Heart right ventricle (tissue), 16 donors: ENCODE measurements around the gene LASP1NB.
"Not testable (repeated sequence)": the region's sequence is repeated elsewhere in the genome, so short reads cannot be mapped to it uniquely, and the experiment has no call there.

Source experiments
- ATAC-seq, 8 donors: fragments of 200-7000 bp; cut with Tn5 transposase; one replicate each; pipeline ENCODE4 v1.9.1; 2020; ENCODE audit warnings: mild to moderate bottlenecking in 8 of 8, moderate library complexity in 8 of 8, moderate number of reproducible peaks in 1 of 8
- DNase-seq, 2 donors: peaks; one replicate each; pipeline ENCODE4 v3.0.0-alpha.2; 2020
- H3K27ac ChIP-seq, 10 donors: fragments of 200-600 bp; sonication (generic) in 2 of 10; one replicate each; pipeline versions ENCODE4 v1.5.0 to v1.8.0; 2020 to 2022; ENCODE audit warnings: mild to moderate bottlenecking in 3 of 10
- H3K27me3 ChIP-seq, 7 donors: fragments of 200-600 bp; one replicate each; pipeline ENCODE4 v1.8.0; 2021 to 2022; ENCODE audit warnings: mild to moderate bottlenecking in 2 of 7
- H3K36me3 ChIP-seq, 9 donors: fragments of 200-600 bp; sonication (generic) in 1 of 9; one replicate each; pipeline versions ENCODE4 v1.5.0 to v1.8.0; 2020 to 2022; ENCODE audit warnings: mild to moderate bottlenecking in 2 of 9
- H3K4me1 ChIP-seq, 9 donors: fragments of 200-600 bp; sonication (generic) in 1 of 9; one replicate each; pipeline versions ENCODE4 v1.5.0 to v1.8.0; 2020 to 2022; ENCODE audit warnings: mild to moderate bottlenecking in 4 of 9
- H3K4me3 ChIP-seq, 10 donors: fragments of 200-600 bp; sonication (generic) in 2 of 10; one replicate each; pipeline versions ENCODE4 v1.5.0 to v1.8.0; 2020 to 2022; ENCODE audit warnings: mild to moderate bottlenecking in 7 of 10, moderate library complexity in 2 of 10
- H3K9me3 ChIP-seq, 11 donors: fragments of 200-600 bp in 10 of 11; sonication (generic) in 2 of 11; one replicate each; pipeline versions ENCODE4 v1.5.0 to v1.8.0; 2013 to 2022; ENCODE audit warnings: mild to moderate bottlenecking in 2 of 11, control low read depth in 1 of 11, moderate library complexity in 1 of 11
- CTCF ChIP-seq, 9 donors: fragments of 200-600 bp; sonication (generic) in 2 of 9; IDR thresholded peaks; one replicate each; pipeline versions ENCODE4 v1.5.0 to v1.8.0; 2021 to 2022; ENCODE audit warnings: antibody characterized with exemption in 9 of 9, mild to moderate bottlenecking in 5 of 9, moderate library complexity in 1 of 9
- WGBS, 2 donors: extraction: QIAGEN DNeasy Blood & Tissue Kit; methylation state at CpG; one replicate each; pipeline ENCODE4 v1.1.7; 2013; ENCODE audit warnings: inconsistent platforms in 1 of 2; 5-methylcytosine and 5-hydroxymethylcytosine counted together
- intact Hi-C, 10 donors: fragments of 100-400 bp; cut with DNase I; formaldehyde crosslinking; loops; one replicate each; pipeline versions ENCODE4 v1.11.1 to v1.14.2; 2022
- donor health status: Arrhythmogenic right ventricular cardiomyopathy.
- donor health status: ischemic (EF 13 %, LVEDD 7.1; RV severe dilation, severe dysfunction).
- donor health status: healthy with polysubstance abuse.
- donor health status: DM: no; HTN: yes; CAD: no.
- donor health status: DM: no; HTN: no; CAD: no.
- donor health status: ischemic (EF 25% LVEDD 6.9; RV normal size, moderate dysfunction).
- donor health status: ischemic (EF 25% LVEDD 5.7; RV mildly dilated, moderate dysfunction).
- donor health status: healthy.
- donor health status: DM: yes; HTN: yes; CAD: no.
- donor health status: Ischemic cardiomyopathy.
- donor health status: ischemic (EF 35%, LVEDD 5.7; RV mildly dilated, moderate dysfunction).
- donor health status: nonischemic (EF 11% LVEDD 7.7; RV severe dilation, severe dysfunction).
- donor health status: DM: yes; HTN: yes; CAD: no.
- donor health status: PGD.
- donor health status: ischemic (EF 29% LVEDD 5.4; RV normal size, mild dysfunction).
- donor health status: nonischemic (EF 23%, LVEDD 6.1; RV moderate dilation, normal function).

Gene LASP1NB

DNA sequence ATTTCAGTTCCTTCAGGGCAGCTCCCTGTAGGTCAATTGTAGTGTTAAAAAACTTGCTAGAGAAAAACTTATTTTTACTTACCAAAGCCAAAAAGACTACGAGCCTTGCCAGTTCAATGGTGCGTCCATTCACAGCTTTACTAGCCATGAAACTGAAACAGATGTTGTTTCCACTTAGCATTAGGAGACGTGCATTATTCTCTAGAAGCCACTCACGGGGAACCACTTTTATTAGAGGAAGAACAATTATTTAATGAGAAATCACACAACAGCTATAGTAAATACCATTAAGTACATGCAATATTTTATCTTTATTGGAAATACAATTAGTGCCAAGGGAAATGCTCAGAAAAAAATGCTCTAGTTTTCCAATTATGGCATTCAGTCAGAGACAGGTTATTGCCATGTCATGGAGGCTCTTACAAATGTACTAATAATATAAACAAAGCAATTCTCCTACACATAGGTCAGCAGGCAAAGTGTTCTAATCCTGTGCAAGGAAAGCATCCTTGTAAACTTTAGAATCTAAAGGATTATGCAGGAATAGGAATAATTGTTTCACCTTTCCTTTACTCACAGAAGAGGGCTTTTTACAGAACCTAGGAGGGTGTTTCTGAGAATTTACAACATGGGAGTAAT lies 17.4 kb downstream of the LASP1NB start:
- no peak overlapping the region for H3K4me3 ChIP-seq
- DNase-seq, result no peak
- ATAC-seq, result no peak
- no peak overlapping the region for H3K27ac ChIP-seq
- intact Hi-C loops, result no loop called here
- TF ChIP-seq CTCF (IDR thresholded peaks at IDR 0.05), result no peak
- WGBS, 2 donors, result 55 to 64% methylated on average over 4 of the region's 4 CpGs
- H3K27me3 ChIP-seq, result peaks cover 0 to 8% (median 0%) of the 10 kb centered on the region in 7 donors
- no peaks in the 10 kb centered on the region for H3K36me3 ChIP-seq
- no peaks in the 10 kb centered on the region for H3K9me3 ChIP-seq
- peaks cover 0 to 5% (median 0%) of the 10 kb centered on the region in 9 donors for H3K4me1 ChIP-seq

DNA sequence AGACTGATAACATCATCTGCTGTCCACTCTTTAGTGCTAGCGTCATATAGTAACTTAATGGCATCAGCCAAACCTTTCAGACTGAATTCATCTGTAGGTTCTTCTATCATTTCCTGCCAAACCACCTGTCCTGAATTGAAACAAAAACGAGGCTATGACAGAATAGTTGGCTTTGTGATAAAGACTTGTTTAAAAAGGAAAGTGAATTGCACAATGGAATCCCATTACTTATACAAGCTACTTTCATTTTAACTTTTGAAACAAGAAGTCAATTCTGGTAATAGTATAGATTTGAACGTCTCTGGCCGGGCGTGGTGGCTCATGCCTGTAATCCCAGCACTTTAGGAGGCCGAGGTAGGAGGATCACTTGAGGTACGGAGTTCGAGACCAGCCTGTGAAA lies 18.2 kb downstream of the LASP1NB start:
- Histone ChIP-seq H3K27me3 (peaks cover 0 to under 1% (median 0%) of the 10 kb centered on the region in 7 donors), H3K4me3 (no peak overlapping the region), H3K27ac (no peak overlapping the region), H3K36me3 (no peaks in the 10 kb centered on the region), H3K4me1 (peaks cover 0 to 5% (median 0%) of the 10 kb centered on the region in 9 donors), H3K9me3 (no peaks in the 10 kb centered on the region)
- no peak for TF ChIP-seq CTCF (IDR thresholded peaks at IDR 0.05)
- no peak for DNase-seq
- intact Hi-C loops, result no loop called here
- 70 to 79% methylated on average over 8 of the region's 8 CpGs for WGBS, 2 donors
- ATAC-seq, result no peak

DNA sequence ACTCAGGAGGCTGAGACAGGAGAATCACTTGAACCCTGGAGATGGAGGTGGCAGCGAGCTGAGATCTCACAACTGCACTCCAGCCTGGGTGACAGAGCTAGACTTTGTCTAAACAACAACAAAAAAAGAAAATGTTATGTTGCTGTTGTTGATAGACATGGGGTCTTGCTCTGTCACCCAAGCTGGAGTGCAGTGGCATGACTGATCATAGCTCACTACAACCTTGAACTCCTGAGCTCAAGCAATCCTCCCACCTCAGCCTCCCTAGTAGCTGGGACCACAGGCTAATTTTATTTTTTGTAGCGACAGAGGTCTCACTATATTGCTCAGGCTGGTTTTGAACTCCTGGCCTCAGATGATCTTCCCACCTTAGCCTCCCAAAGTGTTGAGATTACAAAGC lies 21.8 kb downstream of the LASP1NB start:
- Histone ChIP-seq H3K36me3 (no peaks in the 10 kb centered on the region), H3K9me3 (no peaks in the 10 kb centered on the region), H3K4me3 (no peak overlapping the region), H3K27ac (no peak overlapping the region), H3K27me3 (no peaks in the 10 kb centered on the region), H3K4me1 (no peaks in the 10 kb centered on the region)
- no peak for DNase-seq
- intact Hi-C loops, result no loop called here
- TF ChIP-seq CTCF (IDR thresholded peaks at IDR 0.05), result no peak
- ATAC-seq, result no peak
- WGBS, 2 donors, result 85 to 92% methylated on average over 2 of the region's 2 CpGs

- H3K27ac ChIP-seq, intact Hi-C loops, H3K9me3 ChIP-seq, H3K4me1 ChIP-seq, H3K4me3 ChIP-seq, H3K36me3 ChIP-seq, DNase-seq, ATAC-seq, H3K27me3 ChIP-seq: not testable (repeated sequence)
- 93% methylated on average over 7 of the region's 7 CpGs for WGBS, 2 donors
These were observed 28.4 kb downstream of the LASP1NB start for GRCh38 chr17:38953800-38954199.

- 0 to 5% methylated on average over 1 of the region's 1 CpG for WGBS, 2 donors
These were observed 32.9 kb downstream of the LASP1NB start for GRCh38 chr17:38958326-38958725.

More at GRCh38 chr17:38958326-38958725, 32.9 kb downstream of the LASP1NB start:
- H3K4me1 ChIP-seq, result no peaks in the 10 kb centered on the region
- TF ChIP-seq CTCF (IDR thresholded peaks at IDR 0.05), result no peak
- H3K9me3 ChIP-seq, result no peaks in the 10 kb centered on the region
- no peaks in the 10 kb centered on the region for H3K27me3 ChIP-seq
- DNase-seq (no peak), ATAC-seq (no peak)
- no peak overlapping the region for H3K4me3 ChIP-seq
- H3K27ac ChIP-seq, result no peak overlapping the region
- no peaks in the 10 kb centered on the region for H3K36me3 ChIP-seq
- intact Hi-C loops, result no loop called here
